T-helper 2 cell treated with Interferon-gamma antibody and Interleukin-4, amounts not matched to agents 5 μg/mL and 100 μg/mL, for 36 hours (primary cell): ENCODE results near the gene PCDH10.
"Not testable (repeated sequence)": the region's sequence is repeated elsewhere in the genome, so short reads cannot be mapped to it uniquely, and the experiment has no call there.

ENCODE experiments used
- DNase-seq: peaks from one replicate; pipeline ENCODE4 v3.0.0; 2021; ENCODE audit warnings: low spot score
- H3K27ac Mint-ChIP-seq: one replicate; pipeline ENCODE4 v1.8.0; 2021; ENCODE audit warnings: mild to moderate bottlenecking, mixed read lengths
- H3K27me3 Mint-ChIP-seq: one replicate; pipeline ENCODE4 v1.8.0; 2021; ENCODE audit warnings: low read depth, mixed read lengths
- H3K36me3 Mint-ChIP-seq: one replicate; pipeline ENCODE4 v1.8.0; 2021; ENCODE audit warnings: low read depth, mixed read lengths
- H3K4me1 Mint-ChIP-seq: one replicate; pipeline ENCODE4 v1.8.0; 2021; ENCODE audit warnings: low read depth, mixed read lengths
- H3K4me3 Mint-ChIP-seq: one replicate; pipeline ENCODE4 v1.8.0; 2022; ENCODE audit warnings: mild to moderate bottlenecking, moderate library complexity, mixed read lengths
- H3K9me3 Mint-ChIP-seq: one replicate; pipeline ENCODE4 v1.8.0; 2021; ENCODE audit warnings: mixed read lengths

The PCDH10 gene

DNA sequence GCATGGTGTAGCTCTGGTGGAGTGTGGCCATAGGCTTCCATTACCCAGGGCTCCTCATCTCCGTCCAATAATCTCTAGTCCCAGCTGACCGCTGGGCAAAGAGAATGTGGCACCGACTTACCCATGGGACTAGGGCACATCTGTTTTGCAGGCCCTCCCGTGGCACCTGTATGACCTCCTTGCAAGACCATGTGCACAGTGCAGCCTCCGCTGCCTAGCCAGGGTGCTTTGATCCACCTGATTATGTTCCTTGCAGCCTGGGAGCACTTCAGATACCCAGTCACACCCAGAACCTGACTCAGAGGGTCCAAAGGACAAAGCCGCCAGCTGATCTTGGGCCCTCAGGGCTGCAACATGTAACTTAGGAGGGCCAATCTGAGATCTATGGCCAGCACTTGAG lies 84.8 kb downstream of the PCDH10 start:
- no peak for DNase-seq
- Mint-ChIP-seq H3K27me3 (no peaks in the 10 kb centered on the region), H3K36me3 (no peaks in the 10 kb centered on the region), H3K4me3 (no peak overlapping the region), H3K4me1 (no peaks in the 10 kb centered on the region), H3K27ac (no peak overlapping the region), H3K9me3 (peaks cover 5% of the 10 kb centered on the region)

DNA sequence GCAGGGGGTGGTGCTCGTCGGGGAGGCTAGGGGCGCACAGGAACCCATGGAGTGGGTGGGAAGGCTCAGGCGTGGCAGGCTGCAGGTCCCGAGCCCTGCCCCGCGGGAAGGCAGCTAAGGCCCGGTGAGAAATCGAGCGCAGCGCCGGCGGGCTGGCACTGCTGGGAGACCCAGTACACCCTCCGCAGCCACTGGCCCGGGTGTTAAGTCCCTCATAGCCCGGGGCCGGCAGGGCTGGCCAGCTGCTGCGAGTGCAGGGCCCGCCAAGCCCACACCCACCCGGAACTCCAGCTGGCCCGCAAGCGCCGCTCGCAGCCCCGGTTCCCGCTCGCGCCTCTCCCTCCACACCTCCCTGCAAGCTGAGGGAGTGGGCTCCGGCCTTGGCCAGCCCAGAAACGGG lies 91.4 kb downstream of the PCDH10 start:
- not testable (repeated sequence) for H3K9me3 Mint-ChIP-seq, H3K36me3 Mint-ChIP-seq, H3K4me1 Mint-ChIP-seq, H3K27ac Mint-ChIP-seq, DNase-seq, H3K4me3 Mint-ChIP-seq, H3K27me3 Mint-ChIP-seq
